Rectal smooth muscle tissue (tissue), 1 donor: ENCODE data around the gene ASNS.
"Not testable (repeated sequence)": the region's sequence is repeated elsewhere in the genome, so short reads cannot be mapped to it uniquely, and the experiment has no call there.

ENCODE experiments used
- H3K27ac ChIP-seq: one replicate; pipeline ENCODE4 v1.7.0; 2013; ENCODE audit warnings: low read depth, low read length, inconsistent platforms
- H3K27me3 ChIP-seq: one replicate; pipeline ENCODE4 v1.7.0; 2013; ENCODE audit warnings: low read length; ENCODE audit not compliant: control insufficient read depth, insufficient read depth
- H3K36me3 ChIP-seq: one replicate; pipeline ENCODE4 v1.7.0; 2013; ENCODE audit warnings: low read length; ENCODE audit not compliant: control insufficient read depth, insufficient read depth
- H3K4me1 ChIP-seq: one replicate; pipeline ENCODE4 v1.7.0; 2013; ENCODE audit warnings: low read length; ENCODE audit not compliant: control insufficient read depth, insufficient read depth
- H3K4me3 ChIP-seq: one replicate; pipeline ENCODE4 v1.7.0; 2013; ENCODE audit warnings: low read length
- H3K9ac ChIP-seq: one replicate; pipeline ENCODE4 v1.7.0; 2013; ENCODE audit warnings: low read length

Gene ASNS

DNA sequence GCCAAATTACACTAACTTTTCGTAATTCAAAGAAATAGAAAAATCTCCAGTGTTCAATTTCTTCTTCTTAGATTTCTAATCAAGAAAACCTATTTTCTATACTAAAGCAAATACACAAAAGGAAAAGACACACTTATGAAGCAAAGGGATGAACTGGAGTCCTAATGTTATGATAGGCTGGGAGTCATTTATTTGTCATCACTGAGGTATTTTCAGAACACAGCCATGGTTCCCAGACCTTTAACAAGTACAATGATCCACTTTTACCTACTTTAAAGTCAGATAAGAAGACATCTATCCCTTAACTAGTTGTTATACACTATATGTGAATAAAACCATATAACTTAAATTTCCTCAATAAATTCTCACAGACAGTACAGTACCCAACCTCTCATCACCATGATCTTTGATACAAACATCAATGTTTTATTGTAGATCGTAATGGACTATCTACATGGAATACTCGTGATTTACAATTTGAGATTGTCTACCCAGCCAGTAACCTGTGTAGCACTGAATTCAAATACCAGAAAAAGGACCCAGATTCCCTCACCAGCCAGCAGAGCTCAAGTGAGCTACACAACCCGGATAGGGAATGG lies 12.5 kb downstream of the ASNS start:
- H3K4me3 ChIP-seq: no peak overlapping the region
- H3K36me3 ChIP-seq: no peaks in the 10 kb centered on the region

DNA sequence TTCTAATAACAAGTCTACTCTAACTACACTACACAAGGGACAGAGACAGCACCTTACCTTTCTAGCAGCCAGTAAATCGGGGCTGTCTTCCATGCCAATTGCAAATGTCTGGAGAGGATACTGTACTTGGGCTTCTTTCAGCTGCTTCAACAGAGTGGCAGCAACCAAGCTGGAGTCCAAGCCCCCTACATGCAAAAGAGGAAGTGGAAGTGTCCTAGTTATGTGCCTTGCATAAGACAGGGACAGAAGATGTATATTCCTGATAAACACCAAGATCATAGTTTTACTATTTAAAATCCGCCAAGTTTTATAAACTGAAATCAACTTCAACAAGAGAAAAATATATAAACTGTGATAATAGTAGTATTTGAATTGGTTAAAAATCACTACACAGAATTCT lies 14.0 kb downstream of the ASNS start:
- Histone ChIP-seq H3K27ac (no peak overlapping the region), H3K4me1 (no peaks in the 10 kb centered on the region), H3K27me3 (no peaks in the 10 kb centered on the region), H3K9ac (no peak overlapping the region), H3K36me3 (peaks cover 2% of the 10 kb centered on the region), H3K4me3 (no peak overlapping the region)

More for the DNA sequence above, 12.5 kb downstream of the ASNS start:
- Histone ChIP-seq H3K9ac (no peak overlapping the region), H3K27ac (no peak overlapping the region), H3K27me3 (no peaks in the 10 kb centered on the region), H3K4me1 (no peaks in the 10 kb centered on the region)

DNA sequence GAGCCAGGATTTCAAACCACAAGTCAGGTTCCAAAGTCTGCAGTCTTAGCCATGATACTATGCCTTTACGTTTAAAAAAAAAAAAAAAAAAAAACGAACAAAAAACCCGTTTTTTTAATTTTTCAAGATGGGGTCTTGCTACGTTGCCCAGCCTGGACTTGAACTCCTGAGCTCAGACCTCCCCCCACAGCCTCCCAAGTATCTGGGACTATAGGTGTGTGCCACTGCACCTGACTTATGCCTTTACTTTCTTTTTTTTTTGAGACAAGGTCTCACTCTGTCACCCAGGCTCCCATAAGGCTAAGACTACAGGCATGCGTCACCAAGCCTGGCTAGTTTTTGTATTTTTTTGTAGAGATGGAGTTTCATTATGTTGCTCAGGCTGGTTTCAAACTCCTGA lies 14.7 kb downstream of the ASNS start:
- Histone ChIP-seq H3K4me1 (no peaks in the 10 kb centered on the region), H3K27ac (no peak overlapping the region), H3K9ac (no peak overlapping the region), H3K36me3 (peaks cover 2% of the 10 kb centered on the region), H3K27me3 (no peaks in the 10 kb centered on the region), H3K4me3 (no peak overlapping the region)

DNA sequence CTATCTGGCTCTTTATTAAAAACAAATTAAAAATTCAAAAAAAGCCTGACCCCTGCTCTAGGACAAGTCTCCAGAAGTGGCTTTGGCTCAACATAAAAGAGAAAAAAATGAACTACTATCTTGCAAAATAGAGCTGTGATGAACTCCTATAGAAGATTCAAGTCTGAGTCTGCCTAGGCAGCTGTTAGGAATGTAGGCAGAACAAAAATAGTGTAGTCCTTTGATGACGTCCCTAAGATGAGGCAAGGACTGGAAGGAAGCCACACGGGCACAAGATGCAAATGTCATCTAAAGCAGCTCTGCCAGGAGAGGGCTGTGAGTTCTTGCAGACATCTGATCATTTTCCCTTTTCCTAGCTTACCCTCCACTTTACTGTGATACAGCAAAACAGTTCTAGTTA lies 20.5 kb downstream of the ASNS start:
- Histone ChIP-seq H3K4me1 (no peaks in the 10 kb centered on the region), H3K36me3 (peaks cover 2% of the 10 kb centered on the region), H3K27ac (peak overlapping the region; percentile 27), H3K9ac (no peak overlapping the region), H3K4me3 (no peak overlapping the region), H3K27me3 (no peaks in the 10 kb centered on the region)

DNA sequence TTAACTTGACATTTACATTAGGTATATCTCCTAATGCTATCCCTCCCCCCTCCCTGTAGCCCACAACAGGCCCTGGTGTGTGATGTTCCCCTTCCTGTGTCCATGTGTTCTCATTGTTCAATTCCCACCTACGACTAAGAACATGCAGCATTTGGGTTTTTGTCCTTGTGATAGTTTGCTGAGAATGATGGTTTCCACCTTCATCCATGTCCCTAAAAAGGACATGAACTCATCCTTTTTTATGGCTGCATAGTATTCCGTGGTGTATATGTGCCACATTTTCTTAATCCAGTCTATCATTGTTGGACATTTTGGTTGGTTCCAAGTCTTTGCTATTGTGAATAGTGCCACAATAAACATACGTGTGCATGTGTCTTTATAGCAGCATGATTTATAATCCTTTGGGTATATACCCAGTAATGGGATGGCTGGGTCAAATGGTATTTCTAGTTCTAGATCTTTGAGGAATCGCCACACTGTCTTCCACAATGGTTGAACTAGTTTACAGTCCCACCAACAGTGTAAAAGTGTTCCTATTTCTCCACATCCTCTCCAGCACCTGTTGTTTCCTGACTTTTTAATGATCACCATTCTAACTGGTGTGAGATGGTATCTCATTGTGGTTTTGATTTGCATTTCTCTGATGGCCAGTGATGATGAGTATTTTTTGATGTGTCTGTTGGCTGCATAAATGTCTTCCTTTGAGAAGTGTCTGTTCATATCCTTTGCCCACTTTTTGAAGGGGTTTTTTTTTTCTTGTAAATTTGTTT lies 21.8 kb downstream of the ASNS start:
- H3K27ac ChIP-seq, H3K4me3 ChIP-seq, H3K4me1 ChIP-seq, H3K36me3 ChIP-seq, H3K9ac ChIP-seq, H3K27me3 ChIP-seq: not testable (repeated sequence)

DNA sequence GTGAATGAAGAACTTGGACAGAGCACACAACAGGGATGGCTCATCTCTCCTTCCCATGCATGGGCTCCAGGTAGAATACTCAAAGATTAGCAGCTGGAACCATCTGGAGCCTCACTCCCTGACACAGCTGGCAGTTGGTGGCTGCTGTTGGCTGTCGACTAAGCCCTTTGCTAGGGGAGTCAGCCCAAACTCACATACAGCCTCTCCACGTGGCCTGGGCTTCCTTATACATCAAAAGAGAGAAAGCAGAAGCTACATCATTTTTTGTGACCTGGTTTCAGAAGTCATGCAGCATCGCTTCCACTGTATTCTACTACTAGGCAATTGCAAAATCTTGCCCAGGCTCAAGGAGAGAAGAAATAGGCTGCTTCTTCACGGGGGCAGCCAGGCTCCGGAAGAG lies 24.4 kb downstream of the ASNS start:
- no peak overlapping the region for H3K27ac ChIP-seq
- H3K4me1 ChIP-seq: no peaks in the 10 kb centered on the region
- H3K36me3 ChIP-seq: no peaks in the 10 kb centered on the region
- H3K4me3 ChIP-seq: no peak overlapping the region
- H3K27me3 ChIP-seq: no peaks in the 10 kb centered on the region
- H3K9ac ChIP-seq: no peak overlapping the region

DNA sequence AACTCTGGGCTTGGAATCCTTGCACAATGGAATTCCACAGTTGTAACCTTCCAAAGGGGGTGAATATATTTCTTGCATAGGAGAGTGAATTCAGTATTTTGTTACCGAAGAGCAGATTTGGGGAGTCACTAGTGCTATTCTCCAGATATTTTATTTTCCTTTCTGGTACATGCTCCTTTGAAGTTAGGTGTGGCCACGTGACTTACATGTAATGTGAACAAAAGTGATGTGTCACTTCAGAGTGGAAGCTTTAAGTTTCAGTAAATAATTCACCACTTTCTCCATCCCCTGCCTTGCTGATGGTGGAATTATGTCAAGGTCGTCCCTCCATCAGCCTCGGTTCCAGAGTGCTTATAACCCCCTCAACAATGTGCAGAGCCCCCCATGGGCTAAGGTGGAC lies 25.3 kb downstream of the ASNS start:
- Histone ChIP-seq H3K27me3 (no peaks in the 10 kb centered on the region), H3K9ac (no peak overlapping the region), H3K27ac (no peak overlapping the region), H3K4me1 (no peaks in the 10 kb centered on the region), H3K4me3 (no peak overlapping the region), H3K36me3 (no peaks in the 10 kb centered on the region)

DNA sequence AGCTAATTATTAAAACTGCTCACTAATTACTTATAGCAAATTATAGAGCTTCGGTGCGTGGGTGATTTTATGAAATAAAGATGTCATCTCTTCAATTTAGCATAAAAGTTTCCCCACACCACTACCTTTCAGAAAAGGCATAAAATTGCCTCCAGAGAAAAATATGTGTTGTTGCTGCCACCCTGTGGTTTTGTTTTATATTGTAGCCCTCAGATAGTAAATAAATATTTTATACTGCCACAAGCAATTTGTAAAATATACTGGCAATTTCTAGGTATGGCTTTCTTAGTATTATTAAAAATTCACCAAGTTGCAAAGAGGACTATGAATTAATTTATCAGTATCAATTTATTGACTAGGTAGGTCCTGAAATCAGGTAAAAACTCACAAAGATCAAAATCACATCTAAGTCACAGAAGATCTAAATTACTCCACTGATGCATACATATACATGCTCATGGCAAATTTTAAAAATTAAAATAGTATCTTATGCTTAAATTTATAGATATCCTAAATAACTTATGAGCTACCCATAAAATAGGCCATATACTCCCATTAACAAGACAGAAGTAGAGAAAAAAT lies 26.5 kb downstream of the ASNS start:
- Histone ChIP-seq H3K4me3 (no peak overlapping the region), H3K9ac (no peak overlapping the region), H3K27ac (no peak overlapping the region), H3K36me3 (no peaks in the 10 kb centered on the region), H3K4me1 (no peaks in the 10 kb centered on the region), H3K27me3 (no peaks in the 10 kb centered on the region)

DNA sequence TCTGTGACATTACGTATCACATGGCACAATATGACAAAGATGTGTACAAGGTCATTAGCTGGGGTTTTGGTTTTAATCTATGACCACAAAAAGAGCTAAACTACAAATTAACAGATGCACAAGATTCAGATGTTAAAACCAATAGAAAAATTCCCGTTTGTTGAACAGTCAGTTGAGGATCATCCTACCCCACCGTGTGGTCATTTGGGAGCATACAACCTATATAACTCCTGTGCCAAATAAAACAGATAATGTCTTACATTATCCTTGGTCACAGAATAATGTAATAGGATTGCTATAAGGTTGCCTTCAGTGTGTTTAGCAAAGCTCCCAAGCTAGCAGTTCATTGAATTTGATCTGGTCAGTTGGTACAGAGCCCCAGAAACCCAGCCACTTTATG lies 28.2 kb downstream of the ASNS start:
- no peaks in the 10 kb centered on the region for H3K27me3 ChIP-seq
- H3K27ac ChIP-seq: no peak overlapping the region
- no peaks in the 10 kb centered on the region for H3K36me3 ChIP-seq
- no peaks in the 10 kb centered on the region for H3K4me1 ChIP-seq
- no peak overlapping the region for H3K9ac ChIP-seq
- H3K4me3 ChIP-seq: no peak overlapping the region

DNA sequence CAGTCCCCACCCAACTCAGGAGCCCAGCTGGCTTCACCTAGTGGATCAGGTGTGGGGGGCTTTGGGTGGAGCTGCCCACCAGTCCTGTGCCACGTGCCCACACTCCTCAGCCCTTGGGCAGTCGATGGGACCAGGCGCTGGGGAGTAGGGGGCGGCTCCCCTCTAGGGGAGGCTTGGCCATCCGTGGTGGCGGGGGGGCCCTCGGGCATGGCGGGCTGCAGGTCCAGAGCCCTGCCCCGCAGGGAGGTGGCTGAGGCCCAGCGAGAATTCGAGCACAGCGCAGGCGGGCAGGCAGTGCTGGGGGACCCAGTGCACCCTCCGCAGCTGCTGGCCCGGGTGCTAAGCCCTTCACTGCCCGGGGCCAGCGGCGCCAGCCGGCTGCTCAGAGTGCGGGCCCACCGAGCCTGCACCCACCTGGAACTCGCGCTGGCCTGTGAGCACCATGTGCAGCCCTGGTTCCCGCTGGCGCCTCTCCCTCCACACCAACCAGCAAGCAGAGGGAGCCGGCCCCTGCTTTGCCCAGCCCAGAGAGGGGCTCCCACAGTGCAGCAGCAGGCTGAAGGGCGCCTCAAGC lies 29.3 kb downstream of the ASNS start:
- Histone ChIP-seq H3K9ac (no peak overlapping the region), H3K27me3 (no peaks in the 10 kb centered on the region), H3K4me1 (no peaks in the 10 kb centered on the region), H3K27ac (no peak overlapping the region), H3K4me3 (no peak overlapping the region), H3K36me3 (no peaks in the 10 kb centered on the region)

DNA sequence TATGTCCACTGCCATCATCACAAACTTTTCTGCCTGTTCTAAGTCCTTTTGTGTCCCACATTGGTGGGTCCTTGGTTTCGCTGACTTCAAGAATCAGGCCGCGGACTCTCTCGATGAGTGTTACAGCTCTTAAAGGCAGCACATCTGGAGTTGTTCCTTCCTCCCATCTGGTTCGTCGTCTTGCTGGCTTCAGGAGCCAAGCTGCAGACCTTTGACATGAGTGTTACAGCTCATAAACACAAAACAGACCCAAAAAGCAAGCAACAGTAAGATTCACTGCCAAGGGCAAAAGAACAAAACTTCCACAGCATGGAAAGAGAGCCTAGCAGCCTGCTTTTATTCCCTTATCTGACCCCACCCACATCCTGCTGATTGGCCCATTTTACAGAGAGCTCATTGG lies 30.2 kb downstream of the ASNS start:
- no peaks in the 10 kb centered on the region for H3K4me1 ChIP-seq
- H3K9ac ChIP-seq: no peak overlapping the region
- H3K27ac ChIP-seq: no peak overlapping the region
- H3K36me3 ChIP-seq: no peaks in the 10 kb centered on the region
- no peak overlapping the region for H3K4me3 ChIP-seq
- no peaks in the 10 kb centered on the region for H3K27me3 ChIP-seq

DNA sequence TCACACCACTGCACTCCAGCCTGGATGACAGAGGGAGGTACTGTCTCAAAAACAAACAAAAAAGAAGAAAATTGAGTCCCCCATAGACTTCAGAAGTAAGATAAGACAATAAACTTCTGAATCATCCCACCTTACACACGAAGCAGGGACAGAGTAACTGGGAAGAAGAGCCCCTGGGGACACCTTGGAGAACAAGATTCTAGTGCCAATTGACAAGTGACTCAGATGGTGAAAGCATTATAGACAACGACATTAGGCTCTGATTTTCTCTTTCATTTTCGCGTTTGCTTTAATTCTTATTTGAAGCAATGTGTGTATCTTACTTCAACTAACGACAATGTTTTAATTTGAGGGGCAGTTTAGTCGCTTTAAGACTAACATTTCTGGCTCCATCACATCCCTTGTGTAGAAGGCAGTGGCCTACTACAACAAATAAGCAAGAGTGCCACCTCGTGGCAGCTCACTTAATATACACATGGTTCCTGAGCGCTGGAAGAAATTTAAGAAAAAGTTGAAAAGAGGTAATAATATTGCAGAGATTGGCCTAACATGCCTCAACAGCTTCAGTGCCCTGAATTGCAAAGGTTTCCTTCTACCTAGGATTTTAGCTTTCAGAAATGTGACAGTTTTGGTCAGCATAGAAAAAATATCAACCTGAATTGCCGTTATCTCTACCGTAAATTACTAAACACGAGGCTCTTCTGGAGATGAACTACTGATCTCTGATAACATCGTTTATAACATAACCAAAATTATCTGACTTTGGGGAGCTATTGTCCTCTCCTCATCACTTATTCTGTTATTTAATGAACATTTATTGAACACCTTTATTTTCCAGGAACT lies 36.7 kb downstream of the ASNS start:
- H3K4me3 ChIP-seq: no peak overlapping the region
- no peak overlapping the region for H3K9ac ChIP-seq
- no peaks in the 10 kb centered on the region for H3K27me3 ChIP-seq
- H3K36me3 ChIP-seq: no peaks in the 10 kb centered on the region
- no peak overlapping the region for H3K27ac ChIP-seq
- H3K4me1 ChIP-seq: no peaks in the 10 kb centered on the region
